H1 (cell line): ENCODE data around the gene SCN1B. TPM values are rescaled to one million over a fixed set of nuclear protein-coding genes. Genes with fewer than 3 reads are reported as not detected.

Source experiments
- CREB1 ChIP-seq: IDR thresholded peaks from 2 replicates; pipeline ENCODE4 v1.6.1; 2012; ENCODE audit warnings: inconsistent platforms
- FOSL1 ChIP-seq: IDR thresholded peaks from 2 replicates; pipeline ENCODE4 v1.6.1; 2011; ENCODE audit warnings: mild to moderate bottlenecking, low read depth, low read length, moderate library complexity; ENCODE audit not compliant: insufficient read depth
- PHF8 ChIP-seq: fragments of 200-600 bp; sonication (generic); conservative IDR thresholded peaks from 2 replicates; pipeline ENCODE4 v1.7.1; 2012; ENCODE audit warnings: low read depth, mild to moderate bottlenecking, inconsistent platforms, low read length, moderate library complexity
- USF2 ChIP-seq: IDR thresholded peaks from 2 replicates; pipeline ENCODE4 v1.6.1; 2011; ENCODE audit warnings: low read length, improper control_type of control experiment
- ZNF274 ChIP-seq: IDR thresholded peaks from 2 replicates; pipeline ENCODE4 v1.7.0; 2012; ENCODE audit warnings: low read length, borderline replicate concordance; ENCODE audit errors: extremely low read depth
- polyA plus RNA-seq, 7 experiments: library from polyadenylated mRNA; depleted of rRNA in 3 of 7; stranded (reverse) in 5 of 7; unstranded in 2 of 7; fragments of >200 nt in 5 of 7; fragments of 200-250 nt in 2 of 7; gene quantifications; 1 replicate in 5 of 7; 2 replicates in 1 of 7; 4 replicates in 1 of 7; pipeline versions ENCODE4 v1.2.1 to v1.2.3, GENCODE V29; 2011 to 2013; ENCODE audit warnings: missing spikeins in 2 of 7, mixed read lengths in 2 of 7
- total RNA-seq: library from RNA; stranded (reverse); fragmentation: NEBNext Ultra II Directional; extraction: Animal tissue kit (Norgen Biotek cat#: 25700); gene quantifications from 2 replicates; pipeline ENCODE4 v1.2.1, GENCODE V29; 2021

Gene SCN1B
- total and polyA plus RNA-seq, 2 of the 8 experiments (the other 6 are each of a cell fraction or from before 2014, with no cell fraction given) = 3.1 to 3.5 TPM

- no peak for TF ChIP-seq CREB1
- no peak for TF ChIP-seq PHF8
- no peak for TF ChIP-seq FOSL1
- TF ChIP-seq USF2 = no peak
- no peak for TF ChIP-seq ZNF274
These were observed 23.8 kb upstream of the SCN1B start (continued) for GRCh38 chr19:35006342-35006998.
